NT2/D1 (cell line): ENCODE results near the gene VDAC1.

ENCODE experiments used
- SUZ12 ChIP-seq: IDR thresholded peaks from 2 replicates; pipeline ENCODE4 v1.6.1; 2011; ENCODE audit not compliant: insufficient read length, insufficient read depth; ENCODE audit errors: extremely low read depth
- YY1 ChIP-seq: IDR thresholded peaks from 2 replicates; pipeline ENCODE4 v1.6.1; 2011; ENCODE audit not compliant: insufficient read length, insufficient read depth
- ZNF274 ChIP-seq: IDR thresholded peaks from 2 replicates; pipeline ENCODE4 v1.6.1; 2011; ENCODE audit warnings: mild to moderate bottlenecking, low read depth, low read length

GRCh38 chr5:133969654-133970324, 35.0 kb downstream of the VDAC1 start:
- no peak for TF ChIP-seq ZNF274
- TF ChIP-seq YY1: no peak
- TF ChIP-seq SUZ12: no peak
